ENCODE measurements around the gene KBTBD12. TPM values are rescaled to one million over a fixed set of nuclear protein-coding genes. Genes with fewer than 3 reads are reported as not detected.

KBTBD12 gene
- total and polyA plus RNA-seq, 10 of the 15 experiments (the other 5 are each of a cell fraction or from before 2014, with no cell fraction given) = 0.01 to 0.11 TPM; not detected in 8

GRCh38 chr3:128016502-128016901 is 101.5 kb downstream of the KBTBD12 start:
- TF ChIP-seq EZH2 (IDR thresholded peaks at IDR 0.05; ENCODE audit: borderline replicate concordance, control insufficient read depth, low read depth, low read length) (no peak), DPF2 (IDR thresholded peaks at IDR 0.05) (no peak), PML (IDR thresholded peaks at IDR 0.05; ENCODE audit: low read length) (no peak), CBFB (IDR thresholded peaks at IDR 0.05; ENCODE audit: low read depth) (no peak), EP300 (IDR thresholded peaks at IDR 0.05; ENCODE audit: borderline replicate concordance in 1 of 2, control insufficient read depth in 1 of 2, low read depth in 2 of 2, low read length in 2 of 2) (no peak), WRNIP1 (IDR thresholded peaks at IDR 0.05; ENCODE audit: borderline replicate concordance, low read depth, low read length) (no peak), SREBF1 (IDR thresholded peaks at IDR 0.05; ENCODE audit: low read length) (no peak), SREBF2 (IDR thresholded peaks at IDR 0.05; ENCODE audit: low read length) (no peak), ZNF592 (IDR thresholded peaks at IDR 0.05) (no peak)
- no peak overlapping the region for H3K27ac ChIP-seq (ENCODE audit: control insufficient read depth, insufficient read depth)
- ChIA-PET SMC1A (ENCODE audit: uncharacterized antibody, unreplicated experiment) (no interaction called here), RAD21 (ENCODE audit: unreplicated experiment) (no interaction called here), POLR2A (interaction anchor here (0.7 kb wide), 3 partner anchors 27 to 962 kb away, joined by 3 to 7 read pairs (median 3); no protein-coding TSS in a partner anchor), CTCF (no interaction called here)
- ATAC-seq (no peak), FAIRE-seq (no peak), DNase-seq (ENCODE audit: low read depth, low spot score) (no peak)
- H3K79me2 ChIP-seq (ENCODE audit: control insufficient read depth, insufficient read depth, low read length) = no peaks in the 10 kb centered on the region
- H3K27me3 ChIP-seq (replicated peaks in 1 of 2; ENCODE audit: control insufficient read depth in 2 of 2, insufficient read depth in 2 of 2, low read length in 1 of 2) = no peaks in the 10 kb centered on the region
- H4K20me1 ChIP-seq (ENCODE audit: control insufficient read depth, insufficient read depth) = no peaks in the 10 kb centered on the region
- H3K4me2 ChIP-seq (ENCODE audit: control insufficient read depth, insufficient read depth) = no peak overlapping the region
- no peaks in the 10 kb centered on the region for H3K4me1 ChIP-seq (ENCODE audit: control insufficient read depth, insufficient read depth, low read length)
- H3K4me3 ChIP-seq = no peak overlapping the region
- no peak overlapping the region for H2AFZ ChIP-seq (ENCODE audit: control insufficient read depth, low read depth, low read length)
- H3K36me3 ChIP-seq (ENCODE audit: control insufficient read depth in 2 of 2, insufficient read depth in 2 of 2, low read length in 1 of 2) = no peaks in the 10 kb centered on the region
- no peaks in the 10 kb centered on the region for H3K9me3 ChIP-seq (replicated peaks; ENCODE audit: control insufficient read depth, insufficient read depth, low read length)
- no TSS peak for BruUV-seq (replicated peaks)
- WGBS (ENCODE audit: insufficient coverage, insufficient replicate concordance, low lambda C conversion rate, missing lambda C conversion rate) = 0% methylated on average over 1 of the region's 1 CpG
- intact Hi-C loops (cut with micrococcal nuclease; ENCODE audit: unreplicated experiment) = no loop called here
- no peak overlapping the region for H3K9ac ChIP-seq (ENCODE audit: control insufficient read depth, insufficient read depth, low read length)
- in situ Hi-C loops (cut with MboI) = no loop called here

Measured in GM12878 (cell line).